K562 (cell line): Measurements from ENCODE around the gene PRELID3B. TPM values are rescaled to one million over a fixed set of nuclear protein-coding genes. Genes with fewer than 3 reads are reported as not detected.

Source experiments
- ATAC-seq: fragments of 200-7000 bp; cut with Tn5 transposase; 3 replicates; pipeline ENCODE4 v1.9.1; 2020; ENCODE audit warnings: moderate library complexity
- BruUV-seq: library from RNA; stranded (reverse); fragments of 400-500 nt; replicated peaks from 2 replicates; lab custom pipeline; 2021; lab: Mats Ljungman, UMichigan
- CTCF ChIA-PET: fragments of 300-600 bp; formaldehyde crosslinking; extraction: SDS; loops from one replicate; lab custom pipeline; 2021; ENCODE audit warnings: low intra/inter-chr PET ratio; lab: Yijun Ruan, JAX
- POLR2A ChIA-PET: fragments of 300-600, 350-650 bp; sonication (Branson Sonifier 250); formaldehyde crosslinking; extraction: SDS; loops from one replicate; lab custom pipeline; 2021; ENCODE audit warnings: antibody characterized with exemption, inconsistent platforms; lab: Yijun Ruan, JAX
- DNase-seq, 4 experiments: peaks; one replicate each; pipeline versions ENCODE4 v3.0.0 to v3.0.0-alpha.2; 2011 to 2018; ENCODE audit warnings: low spot score in 3 of 4, mixed read lengths in 3 of 4; ENCODE audit errors: extremely low read depth in 1 of 4
- FAIRE-seq: peaks from 2 replicates; lab custom pipeline; 2011; peaks lifted over from hg19 to GRCh38; lab: Jason Lieb, UNC
- H2AFZ ChIP-seq: 2 replicates; pipeline ENCODE4 v1.6.0; 2011; ENCODE audit warnings: low read depth, low read length, control low read depth, inconsistent platforms
- H3K27ac ChIP-seq: fragments of 200-600 bp; 3 replicates; pipeline ENCODE4 v1.8.0; 2011; ENCODE audit warnings: low read depth, mild to moderate bottlenecking, control low read depth, inconsistent platforms, low read length, moderate library complexity, mixed read lengths; ENCODE audit errors: extremely low read depth
- H3K27me3 ChIP-seq, 2 experiments: fragments of 300-600 bp in 1 of 2; 2 replicates in 1 of 2; 3 replicates in 1 of 2; pipeline versions ENCODE4 v1.6.0 to v1.8.0; 2011; ENCODE audit warnings: inconsistent platforms in 2 of 2, low read length in 2 of 2, mild to moderate bottlenecking in 1 of 2, mixed read lengths in 1 of 2, moderate library complexity in 1 of 2; ENCODE audit not compliant: control insufficient read depth in 2 of 2, insufficient read depth in 2 of 2
- H3K36me3 ChIP-seq: fragments of 300-600 bp; 3 replicates; pipeline ENCODE4 v1.8.0; 2011; ENCODE audit warnings: mild to moderate bottlenecking, low read length, inconsistent platforms; ENCODE audit not compliant: control insufficient read depth, insufficient read depth
- H3K4me1 ChIP-seq, 2 experiments: fragments of 200-600 bp in 1 of 2; replicated peaks in 1 of 2; 2 replicates in 1 of 2; 3 replicates in 1 of 2; pipeline versions ENCODE4 v1.5.1 to v1.8.0; 2011; ENCODE audit warnings: inconsistent platforms in 2 of 2, low read length in 2 of 2, mild to moderate bottlenecking in 1 of 2, mixed read lengths in 1 of 2, moderate library complexity in 1 of 2; ENCODE audit not compliant: control insufficient read depth in 2 of 2, insufficient read depth in 2 of 2
- H3K4me2 ChIP-seq: 2 replicates; pipeline ENCODE4 v1.6.1; 2011; ENCODE audit warnings: low read length, control low read depth, inconsistent platforms, mixed read lengths; ENCODE audit not compliant: insufficient read depth
- H3K4me3 ChIP-seq: fragments of 200-600 bp; sonication (generic), shearing (Covaris generic); 2 replicates; pipeline ENCODE4 v1.5.1; 2016; ENCODE audit warnings: control low read depth, inconsistent platforms
- H3K79me2 ChIP-seq: fragments of 200-600 bp; 3 replicates; pipeline ENCODE4 v1.8.0; 2011; ENCODE audit warnings: low read length, inconsistent platforms; ENCODE audit not compliant: control insufficient read depth, insufficient read depth
- H3K9ac ChIP-seq, 2 experiments: 2 replicates each; pipeline versions ENCODE4 v1.6.0 to v1.6.1; 2011; ENCODE audit warnings: low read depth in 2 of 2, low read length in 2 of 2, control low read depth in 1 of 2, inconsistent platforms in 1 of 2, mild to moderate bottlenecking in 1 of 2, mixed read lengths in 1 of 2; ENCODE audit not compliant: insufficient read depth in 1 of 2
- H3K9me1 ChIP-seq: one replicate; pipeline ENCODE4 v1.6.0; 2011; ENCODE audit warnings: inconsistent platforms, mild to moderate bottlenecking, low read length, moderate library complexity; ENCODE audit not compliant: control insufficient read depth, insufficient read depth
- H3K9me3 ChIP-seq: replicated peaks from 2 replicates; pipeline ENCODE4 v1.5.1; 2011; ENCODE audit warnings: low read depth, low read length, inconsistent platforms; ENCODE audit not compliant: control insufficient read depth, insufficient read depth
- H4K20me1 ChIP-seq: replicated peaks from 2 replicates; pipeline ENCODE4 v1.6.1; 2011; ENCODE audit warnings: low read length, inconsistent platforms, mixed read lengths; ENCODE audit not compliant: control insufficient read depth, insufficient read depth
- CXXC5 ChIP-seq: fragments of 250-450 bp; sonication (Bioruptor Pico); IDR thresholded peaks from 2 replicates; pipeline ENCODE4 v1.8.0; 2022; ENCODE audit warnings: inconsistent platforms, mild to moderate bottlenecking, moderate library complexity
- FOXP1 ChIP-seq: sonication (generic); formaldehyde crosslinking; IDR thresholded peaks from 2 replicates; pipeline ENCODE4 v1.8.0; 2022; ENCODE audit warnings: mild to moderate bottlenecking, missing genetic modification reagents
- HNRNPLL ChIP-seq: fragments of 200-400 bp; formaldehyde crosslinking; IDR thresholded peaks from 2 replicates; pipeline ENCODE4 v1.6.1; 2017; ENCODE audit warnings: low read length, low read depth, mild to moderate bottlenecking; ENCODE audit not compliant: poor library complexity, severe bottlenecking
- KAT2B ChIP-seq: IDR thresholded peaks from one replicate; pipeline ENCODE4 v1.6.1; 2012; ENCODE audit warnings: low read depth, mild to moderate bottlenecking, control low read depth, inconsistent platforms, low read length, moderate library complexity
- KLF1 ChIP-seq: fragments of 450-650 bp; IDR thresholded peaks from 2 replicates; pipeline ENCODE4 v1.6.1; 2016; ENCODE audit warnings: missing genetic modification characterization, missing compliant biosample characterization
- L3MBTL2 ChIP-seq: fragments of 450-650 bp; IDR thresholded peaks from 2 replicates; pipeline ENCODE4 v1.6.1; 2016; ENCODE audit warnings: mild to moderate bottlenecking, moderate library complexity
- MAZ ChIP-seq, 2 experiments: fragments of 450-650 bp in 1 of 2; sonication (generic) in 1 of 2; formaldehyde crosslinking; IDR thresholded peaks in 1 of 2; conservative IDR thresholded peaks in 1 of 2; 2 replicates each; pipeline versions ENCODE4 v1.4.0 to v1.5.0; 2020; ENCODE audit warnings: mild to moderate bottlenecking in 1 of 2, missing genetic modification reagents in 1 of 2
- PHF8 ChIP-seq: fragments of 200-600 bp; sonication (generic); IDR thresholded peaks from 2 replicates; pipeline ENCODE4 v1.6.1; 2012; ENCODE audit warnings: mixed run types, mild to moderate bottlenecking, inconsistent platforms, low read length, moderate library complexity, borderline replicate concordance
- THAP12 ChIP-seq: fragments of 250-450 bp; sonication (Bioruptor Pico); IDR thresholded peaks from 2 replicates; pipeline ENCODE4 v1.9.0; 2021; ENCODE audit warnings: mild to moderate bottlenecking, inconsistent platforms
- ZBTB17 ChIP-seq: fragments of 450-650 bp; formaldehyde crosslinking; IDR thresholded peaks from 2 replicates; pipeline ENCODE4 v1.4.0; 2020; ENCODE audit warnings: mild to moderate bottlenecking
- ZKSCAN1 ChIP-seq: fragments of 150-350 bp; IDR thresholded peaks from 2 replicates; pipeline ENCODE4 v1.6.1; 2016; ENCODE audit warnings: low read depth, low read length
- ZNF184 ChIP-seq: sonication (generic); formaldehyde crosslinking; IDR thresholded peaks from 2 replicates; pipeline ENCODE4 v1.5.0; 2020; ENCODE audit warnings: missing genetic modification reagents
- WGBS: fragments of 100-300 bp; shearing (Covaris generic); methylation state at CpG from one replicate; pipeline ENCODE4 v1.1.6; 2016; ENCODE audit warnings: low coverage, mixed read lengths; ENCODE audit not compliant: insufficient coverage; ENCODE audit errors: missing lambda C conversion rate; 5-methylcytosine and 5-hydroxymethylcytosine counted together
- in situ Hi-C: fragments of 300-500 bp; cut with MboI; formaldehyde crosslinking; loops from 4 replicates; pipeline ENCODE4 v1.15.0; 2018; ENCODE audit warnings: inconsistent platforms, mixed read lengths
- intact Hi-C: fragments of 100-400 bp; cut with micrococcal nuclease; formaldehyde crosslinking; loops from 2 replicates; pipeline ENCODE4 v1.14.2; 2022
- polyA plus RNA-seq, 8 experiments: library from polyadenylated mRNA; depleted of rRNA in 4 of 8; stranded (reverse) in 5 of 8; unstranded in 3 of 8; fragments of >200 nt; fragmentation: Nextera tagmentation in 2 of 8; fragmentation: Illumina TruSeq in 1 of 8; extraction: Ambion mirVana in 2 of 8; extraction: Trizol in 1 of 8; gene quantifications; 2 replicates each; pipeline versions ENCODE4 v1.2.1 to v1.2.3, GENCODE V29; 2011 to 2014; ENCODE audit warnings: inconsistent platforms in 1 of 8, missing spikeins in 1 of 8
- total RNA-seq, 7 experiments: library from RNA; depleted of rRNA in 6 of 7; stranded (reverse); fragments of >200 nt in 6 of 7; fragmentation: Illumina TruSeq in 2 of 7; extraction: Trizol in 2 of 7; gene quantifications; 2 replicates each; pipeline versions ENCODE4 v1.2.1 to v1.2.3, GENCODE V29; 2011 to 2021; ENCODE audit warnings: low replicate concordance in 1 of 7
- TF ChIP-seq, protein P1 (sequence below): fragments of 200-400 bp; formaldehyde crosslinking; IDR thresholded peaks from 2 replicates; pipeline ENCODE4 v1.6.1; 2017; ENCODE audit warnings: mild to moderate bottlenecking, low read depth, low read length, moderate library complexity

The PRELID3B gene
- total and polyA plus RNA-seq, 9 of the 15 experiments (the other 6 are each of a cell fraction or from before 2014, with no cell fraction given): 77.0 to 186 (median 101) TPM

DNA sequence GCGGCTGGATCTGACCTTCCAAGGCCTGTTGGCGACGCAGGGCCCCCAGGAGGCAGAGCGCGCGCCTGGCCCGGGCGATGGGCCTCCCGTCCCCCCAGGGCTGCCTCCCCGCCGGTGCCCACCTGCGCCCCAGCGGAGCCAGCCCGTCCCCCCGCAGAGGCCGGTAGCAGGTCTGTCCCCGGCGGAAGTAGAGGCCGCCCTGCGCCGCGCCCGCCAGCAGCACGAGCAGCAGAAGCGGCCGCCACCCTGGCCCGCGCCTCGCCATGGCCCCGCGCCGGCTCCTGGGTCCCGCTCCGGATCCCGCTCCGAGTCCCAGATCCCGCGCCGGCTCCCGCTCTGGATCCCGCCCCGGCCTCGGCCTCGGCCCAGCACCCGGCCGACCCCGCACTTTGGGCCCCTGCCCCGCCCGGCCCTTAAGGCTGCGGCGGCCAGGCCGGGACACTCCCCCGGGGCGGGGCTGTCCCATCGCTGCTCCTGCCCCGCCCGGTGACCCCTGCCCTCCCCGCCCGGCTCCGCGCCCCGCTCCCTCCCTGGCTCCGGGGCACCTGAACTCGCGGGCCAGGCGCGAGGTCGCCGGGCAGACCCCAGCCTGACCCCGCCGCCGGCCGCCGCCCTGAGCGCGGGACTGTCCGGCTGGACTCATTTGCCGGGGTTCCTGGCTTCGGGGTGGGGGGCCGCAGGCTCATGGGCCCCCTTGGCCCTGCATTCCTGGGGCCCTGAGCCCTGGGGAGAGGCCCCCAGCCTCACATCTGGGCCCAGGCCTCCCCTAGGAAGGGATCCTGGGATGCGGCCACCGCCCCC lies 35.5 kb downstream of the PRELID3B start, which contains the start of gene CTSZ:
Gene CTSZ (minus strand): TSS at position 391 of the 801 bp plus-strand sequence. CDS start 126 bp downstream, at position 265.
- peak within 1 kb of the TSS; percentile 90 for H3K27ac ChIP-seq
- no peaks in the 10 kb centered on the region for H3K27me3 ChIP-seq
- POLR2A ChIA-PET: interaction anchor here (1.0 kb wide), 1 partner anchor 24 kb away, joined by 3 read pairs; no protein-coding TSS in a partner anchor
- H3K4me1 ChIP-seq: peaks cover 51 to 91% of the 10 kb centered on the region in 2 experiments
- H4K20me1 ChIP-seq: no peaks in the 10 kb centered on the region; the same call in 1 of the 2 replicates
- peaks cover 41% of the 10 kb centered on the region for H3K79me2 ChIP-seq
- peak; percentile 87 for ATAC-seq
- CTCF ChIA-PET: no interaction called here
- H3K36me3 ChIP-seq: peaks cover 35% of the 10 kb centered on the region; the same call in 2 of the 3 replicates
- in situ Hi-C loops (no loop called here), intact Hi-C loops (no loop called here)
- 3% methylated on average over 29 of the region's 82 CpGs for WGBS
- no peak for FAIRE-seq
- peak within 1 kb of the TSS; percentile 91 to 99 for H3K9ac ChIP-seq
- no TSS peak for BruUV-seq
- peak within 1 kb of the TSS; percentile 66 for H3K4me3 ChIP-seq
- peak within 1 kb of the TSS; percentile 87 for H3K4me2 ChIP-seq
- H3K9me3 ChIP-seq: no peaks in the 10 kb centered on the region
- peak within 1 kb of the TSS; percentile 66 for H2AFZ ChIP-seq
- H3K9me1 ChIP-seq: peaks cover 6% of the 10 kb centered on the region
- peak; percentile 83 to 96 (median 93) for DNase-seq
- TF ChIP-seq, protein P1, sequence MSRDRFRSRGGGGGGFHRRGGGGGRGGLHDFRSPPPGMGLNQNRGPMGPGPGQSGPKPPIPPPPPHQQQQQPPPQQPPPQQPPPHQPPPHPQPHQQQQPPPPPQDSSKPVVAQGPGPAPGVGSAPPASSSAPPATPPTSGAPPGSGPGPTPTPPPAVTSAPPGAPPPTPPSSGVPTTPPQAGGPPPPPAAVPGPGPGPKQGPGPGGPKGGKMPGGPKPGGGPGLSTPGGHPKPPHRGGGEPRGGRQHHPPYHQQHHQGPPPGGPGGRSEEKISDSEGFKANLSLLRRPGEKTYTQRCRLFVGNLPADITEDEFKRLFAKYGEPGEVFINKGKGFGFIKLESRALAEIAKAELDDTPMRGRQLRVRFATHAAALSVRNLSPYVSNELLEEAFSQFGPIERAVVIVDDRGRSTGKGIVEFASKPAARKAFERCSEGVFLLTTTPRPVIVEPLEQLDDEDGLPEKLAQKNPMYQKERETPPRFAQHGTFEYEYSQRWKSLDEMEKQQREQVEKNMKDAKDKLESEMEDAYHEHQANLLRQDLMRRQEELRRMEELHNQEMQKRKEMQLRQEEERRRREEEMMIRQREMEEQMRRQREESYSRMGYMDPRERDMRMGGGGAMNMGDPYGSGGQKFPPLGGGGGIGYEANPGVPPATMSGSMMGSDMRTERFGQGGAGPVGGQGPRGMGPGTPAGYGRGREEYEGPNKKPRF: no peak
- no peak for TF ChIP-seq KAT2B
- no peak for TF ChIP-seq HNRNPLL
- 0 out of 2 replicates have a peak, but pooled peaks have one; percentile 21 for TF ChIP-seq ZBTB17 (CRISPR knock-in tag)
- TF ChIP-seq CXXC5 (CRISPR knock-in tag): peak; percentile 59
- peak; percentile 45 to 91 for TF ChIP-seq MAZ (CRISPR knock-in tag; conservative IDR thresholded peaks at IDR 0.05 in 1 of 2, IDR thresholded peaks at IDR 0.05 in 1 of 2)
- TF ChIP-seq KLF1 (tag): 0 out of 2 replicates have a peak, but pooled peaks have one; percentile 26
- 0 out of 2 replicates have a peak, but pooled peaks have one; percentile 35 for TF ChIP-seq FOXP1 (CRISPR knock-in tag)
- TF ChIP-seq ZNF184: no peak
- no peak for TF ChIP-seq ZKSCAN1
- peak; percentile 72 for TF ChIP-seq L3MBTL2
- peak; percentile 76; the same call in 1 of the 2 replicates for TF ChIP-seq PHF8
- 0 out of 2 replicates have a peak, but pooled peaks have one; percentile 39 for TF ChIP-seq THAP12 (CRISPR knock-in tag)
